ENCODE data around the gene UNC5C. TPM values are rescaled to one million over a fixed set of nuclear protein-coding genes. Genes with fewer than 3 reads are reported as not detected.

Gene UNC5C
- total RNA-seq, 1 experiment from 2014 or later = 8.2 TPM

- CTCF ChIA-PET = no interaction called here
- no peaks in the 10 kb centered on the region; the same call in 1 of the 2 replicates for H3K36me3 ChIP-seq (ENCODE audit: control insufficient read depth, insufficient read depth, low read length)
- in situ Hi-C loops (cut with HindIII; ENCODE audit: low pct_unique_long_range_greater_than_20kb, low sequenced_read_pairs) (no loop called here), intact Hi-C loops (cut with micrococcal nuclease; ENCODE audit: unreplicated experiment) (no loop called here)
- H3K4me3 ChIP-seq (ENCODE audit: low read depth in 2 of 2, low read length in 2 of 2) = no peak overlapping the region
- no peaks in the 10 kb centered on the region for H3K27me3 ChIP-seq (ENCODE audit: control insufficient read depth, insufficient read depth, low read length)
- no peaks in the 10 kb centered on the region for H3K4me1 ChIP-seq (ENCODE audit: control insufficient read depth, insufficient read depth, low read length)
- DNase-seq (ENCODE audit: low read depth, low spot score) (no peak), ATAC-seq (no peak)
- TF ChIP-seq SIN3A (IDR thresholded peaks at IDR 0.05; ENCODE audit: borderline replicate concordance, insufficient read depth, low read depth, low read length) (no peak), CTCF (IDR thresholded peaks at IDR 0.05) (no peak), POLR2AphosphoS5 (IDR thresholded peaks at IDR 0.05; ENCODE audit: low read depth, low read length) (no peak), REST (IDR thresholded peaks at IDR 0.05; ENCODE audit: insufficient read depth in 1 of 2, low read depth in 2 of 2, low read length in 1 of 2) (no peak), TCF7L2 (IDR thresholded peaks at IDR 0.05; ENCODE audit: low read depth, low read length) (no peak)
- no TSS peak for BruUV-seq (replicated peaks)
- POLR2A ChIA-PET = no interaction called here
- H3K9me3 ChIP-seq (ENCODE audit: control insufficient read depth, insufficient read depth, low read depth, low read length) = no peaks in the 10 kb centered on the region
- no peak overlapping the region for H3K27ac ChIP-seq (ENCODE audit: low read length)
Observed at GRCh38 chr4:95114521-95114920, 434.3 kb downstream of the UNC5C start.

Data from Panc1 (cell line).